HUES48 (cell line): Measurements from ENCODE around the gene TLL2.

Experiments used
- H3K27ac ChIP-seq: one replicate; pipeline ENCODE4 v1.7.0; 2013; ENCODE audit warnings: low read depth, low read length, inconsistent platforms
- H3K27me3 ChIP-seq: 2 replicates; pipeline ENCODE4 v1.6.1; 2013; ENCODE audit warnings: mild to moderate bottlenecking, low read length; ENCODE audit not compliant: control insufficient read depth, insufficient read depth
- H3K36me3 ChIP-seq: 2 replicates; pipeline ENCODE4 v1.6.1; 2013; ENCODE audit warnings: low read length; ENCODE audit not compliant: control insufficient read depth, insufficient read depth
- H3K4me1 ChIP-seq: 2 replicates; pipeline ENCODE4 v1.6.1; 2013; ENCODE audit warnings: mild to moderate bottlenecking, low read length; ENCODE audit not compliant: control insufficient read depth, insufficient read depth
- H3K4me3 ChIP-seq: 2 replicates; pipeline ENCODE4 v1.5.1; 2013; ENCODE audit warnings: mild to moderate bottlenecking, low read depth, low read length
- H3K9ac ChIP-seq: 2 replicates; pipeline ENCODE4 v1.6.1; 2013; ENCODE audit warnings: mild to moderate bottlenecking, low read depth, low read length, moderate library complexity
- H3K9me3 ChIP-seq: 2 replicates; pipeline ENCODE4 v1.6.1; 2013; ENCODE audit warnings: low read length; ENCODE audit not compliant: control insufficient read depth, insufficient read depth

The TLL2 gene

DNA sequence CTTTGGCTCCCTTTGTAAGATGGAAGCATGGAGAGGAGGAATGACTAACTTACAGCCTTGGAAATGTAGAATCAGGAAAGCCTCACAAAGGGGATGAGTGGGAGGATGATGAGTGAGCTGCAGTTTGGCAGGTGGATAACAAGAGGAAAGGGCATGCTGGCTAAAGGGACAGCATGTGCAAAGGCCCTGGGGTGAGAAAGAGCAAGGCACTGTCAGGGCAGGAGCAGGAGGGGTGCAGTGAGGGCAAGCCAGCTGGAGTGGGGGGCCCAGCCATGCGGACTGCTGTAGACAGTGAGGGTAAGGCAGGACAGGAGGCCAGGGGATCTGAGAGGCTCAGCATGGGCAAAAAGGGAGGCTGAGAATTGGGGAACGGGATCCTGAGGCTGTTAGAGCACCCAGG, 20.5 kb downstream of the TLL2 start:
- no peaks in the 10 kb centered on the region for H3K4me1 ChIP-seq
- H3K27ac ChIP-seq, result no peak overlapping the region
- H3K27me3 ChIP-seq, result no peaks in the 10 kb centered on the region
- H3K4me3 ChIP-seq, result no peak overlapping the region
- no peak overlapping the region for H3K9ac ChIP-seq
- H3K36me3 ChIP-seq, result no peaks in the 10 kb centered on the region
- no peaks in the 10 kb centered on the region for H3K9me3 ChIP-seq

- H3K4me1 ChIP-seq, result no peaks in the 10 kb centered on the region
- H3K27me3 ChIP-seq, result no peaks in the 10 kb centered on the region
- H3K9ac ChIP-seq, result no peak overlapping the region
- no peak overlapping the region for H3K27ac ChIP-seq
- H3K36me3 ChIP-seq, result no peaks in the 10 kb centered on the region
- H3K4me3 ChIP-seq, result no peak overlapping the region
- no peaks in the 10 kb centered on the region for H3K9me3 ChIP-seq
Measured at GRCh38 chr10:96491303-96491702, 22.4 kb downstream of the TLL2 start.

GRCh38 chr10:96488161-96488935, 25.4 kb downstream of the TLL2 start:
- Histone ChIP-seq H3K9me3 (no peaks in the 10 kb centered on the region), H3K9ac (no peak overlapping the region), H3K27me3 (no peaks in the 10 kb centered on the region), H3K4me3 (no peak overlapping the region), H3K27ac (no peak overlapping the region), H3K4me1 (no peaks in the 10 kb centered on the region), H3K36me3 (no peaks in the 10 kb centered on the region)

- H3K27me3 ChIP-seq, result no peaks in the 10 kb centered on the region
- no peak overlapping the region for H3K4me3 ChIP-seq
- no peaks in the 10 kb centered on the region for H3K4me1 ChIP-seq
- H3K9ac ChIP-seq, result no peak overlapping the region
- no peaks in the 10 kb centered on the region for H3K36me3 ChIP-seq
- H3K9me3 ChIP-seq, result no peaks in the 10 kb centered on the region
- H3K27ac ChIP-seq, result no peak overlapping the region
Measured at GRCh38 chr10:96482815-96483588, 30.7 kb downstream of the TLL2 start.

DNA sequence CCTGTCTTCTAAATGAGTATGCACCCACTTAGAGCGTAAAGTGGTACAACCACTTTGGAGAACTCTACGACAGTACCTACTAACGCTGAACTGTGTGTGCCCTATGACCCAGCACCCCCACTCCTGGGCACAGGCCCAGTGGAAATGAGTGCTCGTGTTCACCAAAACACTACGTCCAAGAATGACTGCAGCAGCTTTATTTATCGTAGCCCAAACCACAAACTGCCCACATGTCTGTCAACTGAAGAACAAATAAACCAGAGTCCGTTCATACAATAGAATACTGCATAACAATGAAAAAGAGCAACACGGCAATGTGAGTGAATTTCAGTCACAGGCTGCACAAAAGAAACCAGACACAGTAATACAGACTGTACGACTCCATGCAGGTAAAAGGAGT, 35.4 kb downstream of the TLL2 start:
- Histone ChIP-seq H3K27me3 (no peaks in the 10 kb centered on the region), H3K9me3 (no peaks in the 10 kb centered on the region), H3K27ac (no peak overlapping the region), H3K4me3 (no peak overlapping the region), H3K36me3 (no peaks in the 10 kb centered on the region), H3K4me1 (no peaks in the 10 kb centered on the region), H3K9ac (no peak overlapping the region)

- Histone ChIP-seq H3K9me3 (no peaks in the 10 kb centered on the region), H3K27ac (no peak overlapping the region), H3K9ac (no peak overlapping the region), H3K4me1 (no peaks in the 10 kb centered on the region), H3K27me3 (no peaks in the 10 kb centered on the region), H3K36me3 (no peaks in the 10 kb centered on the region), H3K4me3 (no peak overlapping the region)
Measured at GRCh38 chr10:96473866-96474265, 39.9 kb downstream of the TLL2 start.

DNA sequence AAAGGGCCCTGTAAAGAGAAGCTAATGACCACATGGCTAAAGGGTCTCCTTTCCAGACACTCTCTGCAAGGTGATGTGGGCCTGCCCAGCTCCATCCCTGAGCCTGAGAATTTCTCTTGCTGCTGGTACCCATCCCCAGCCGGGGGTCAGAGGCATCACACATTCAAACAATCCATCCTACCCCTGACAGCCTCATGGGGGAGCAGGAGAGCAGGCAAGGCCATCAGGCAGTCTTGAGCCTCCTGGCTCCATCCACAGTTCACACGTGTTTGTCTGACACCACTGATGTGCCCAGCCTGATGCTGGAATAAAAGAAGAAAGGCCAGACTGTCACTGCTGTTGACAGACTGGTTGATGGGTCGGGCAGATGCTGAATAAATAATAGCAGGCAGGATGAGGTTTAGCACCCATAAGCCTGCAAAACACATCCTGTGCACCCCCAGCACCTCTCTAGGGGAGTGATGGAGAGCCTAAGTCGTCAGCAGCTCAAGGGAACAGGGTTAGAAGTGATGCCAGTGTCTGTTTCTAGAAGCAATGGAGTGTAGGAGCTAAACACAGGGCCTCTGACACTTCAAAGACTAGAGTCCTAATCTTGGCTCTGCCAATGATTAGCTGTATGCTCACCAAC, 43.5 kb downstream of the TLL2 start:
- Histone ChIP-seq H3K27ac (no peak overlapping the region), H3K4me3 (no peak overlapping the region), H3K27me3 (no peaks in the 10 kb centered on the region), H3K9me3 (no peaks in the 10 kb centered on the region), H3K36me3 (no peaks in the 10 kb centered on the region), H3K9ac (no peak overlapping the region), H3K4me1 (no peaks in the 10 kb centered on the region)

DNA sequence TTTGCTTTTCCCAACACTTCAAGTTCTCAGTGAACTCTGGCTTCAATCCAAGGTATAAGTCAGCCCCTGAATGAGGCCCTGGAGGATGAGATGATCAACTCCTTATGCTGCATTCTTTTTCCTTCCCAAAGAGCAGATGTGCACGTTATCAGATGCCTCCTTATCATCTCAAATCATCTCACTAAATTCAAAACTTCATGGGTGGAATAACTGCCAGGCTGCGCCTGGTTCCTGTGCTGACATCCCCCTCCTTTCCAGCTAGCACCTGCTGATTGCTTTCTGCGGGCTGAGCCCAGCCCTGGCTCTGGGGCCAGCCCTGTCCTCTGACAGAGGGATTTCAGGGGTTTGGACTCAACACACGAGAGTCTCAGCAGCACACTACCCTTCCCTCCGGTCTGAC, 44.9 kb downstream of the TLL2 start:
- H3K9ac ChIP-seq, result no peak overlapping the region
- no peaks in the 10 kb centered on the region for H3K27me3 ChIP-seq
- H3K4me1 ChIP-seq, result no peaks in the 10 kb centered on the region
- H3K36me3 ChIP-seq, result no peaks in the 10 kb centered on the region
- no peak overlapping the region for H3K27ac ChIP-seq
- H3K4me3 ChIP-seq, result no peak overlapping the region
- H3K9me3 ChIP-seq, result no peaks in the 10 kb centered on the region

DNA sequence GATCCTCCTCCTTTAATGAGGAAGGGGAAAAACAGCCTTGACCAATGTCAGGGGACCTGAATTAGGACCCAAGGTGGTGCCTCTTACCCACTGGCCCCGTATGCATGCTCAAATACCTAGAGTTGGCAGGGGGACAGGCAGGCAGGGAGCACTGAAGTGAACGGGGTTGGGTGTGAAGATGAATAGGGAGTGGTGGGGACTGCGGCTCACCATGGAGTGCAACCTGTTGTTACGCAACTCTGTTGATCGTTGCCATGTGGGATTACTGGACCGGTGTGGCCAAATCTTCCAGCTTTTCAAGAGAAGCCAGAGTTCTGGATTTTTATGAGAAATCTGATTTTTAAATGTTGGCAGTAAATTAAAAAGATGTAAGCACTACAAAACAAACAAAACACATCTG, 48.1 kb downstream of the TLL2 start:
- Histone ChIP-seq H3K27me3 (no peaks in the 10 kb centered on the region), H3K36me3 (no peaks in the 10 kb centered on the region)

DNA sequence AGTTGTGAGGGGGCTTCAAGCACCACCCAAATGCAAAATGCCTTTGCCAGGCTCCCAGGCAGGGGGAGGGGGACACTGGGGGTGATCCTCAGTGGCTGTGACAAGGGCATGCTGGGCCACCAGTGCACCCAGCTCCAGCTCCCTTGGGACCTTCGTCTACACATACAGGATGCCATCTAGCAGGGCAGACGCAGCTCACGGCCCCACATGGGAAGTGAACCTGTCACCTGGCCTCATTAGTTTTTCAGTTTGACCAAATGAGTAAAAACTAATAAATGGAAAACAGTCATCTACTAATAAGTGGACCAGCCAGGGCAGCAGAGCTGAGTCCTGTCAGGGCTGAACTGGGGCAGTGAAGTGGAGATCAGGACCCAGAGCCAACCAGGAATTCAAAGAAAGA, 50.2 kb downstream of the TLL2 start:
- Histone ChIP-seq H3K9ac (no peak overlapping the region), H3K9me3 (no peaks in the 10 kb centered on the region), H3K4me1 (no peaks in the 10 kb centered on the region), H3K27ac (no peak overlapping the region), H3K36me3 (no peaks in the 10 kb centered on the region), H3K27me3 (no peaks in the 10 kb centered on the region), H3K4me3 (no peak overlapping the region)

More for the DNA sequence above, 48.1 kb downstream of the TLL2 start:
- Histone ChIP-seq H3K27ac (no peak overlapping the region), H3K4me3 (no peak overlapping the region), H3K9ac (no peak overlapping the region), H3K4me1 (no peaks in the 10 kb centered on the region), H3K9me3 (no peaks in the 10 kb centered on the region)

DNA sequence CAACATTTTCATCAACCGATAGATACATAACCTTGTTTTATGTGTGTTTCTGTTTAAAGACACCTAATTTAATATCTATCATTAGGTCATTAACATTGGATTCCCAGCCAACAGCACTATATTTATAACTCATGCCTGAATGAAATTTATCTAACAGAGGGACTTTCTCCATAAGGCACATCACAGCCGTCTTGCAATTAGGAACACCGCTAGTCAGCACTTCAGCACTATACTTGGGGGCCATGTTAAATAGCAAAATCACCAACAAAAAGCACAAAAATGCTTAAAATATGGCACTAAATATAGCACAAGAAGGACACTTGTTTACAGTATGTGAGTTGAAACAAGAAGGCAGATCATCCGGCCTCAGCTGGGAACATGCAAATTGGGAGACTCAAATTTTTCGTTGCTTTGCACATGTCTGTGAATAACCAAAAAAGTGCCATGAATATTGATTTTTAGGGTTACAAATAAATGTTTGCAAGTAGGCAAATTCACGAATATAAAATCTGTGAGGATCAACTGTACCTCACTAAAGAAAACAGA, 51.0 kb downstream of the TLL2 start:
- H3K27me3 ChIP-seq, result no peaks in the 10 kb centered on the region

More for the DNA sequence above, 51.0 kb downstream of the TLL2 start:
- H3K36me3 ChIP-seq, result no peaks in the 10 kb centered on the region
- no peak overlapping the region for H3K9ac ChIP-seq
- no peaks in the 10 kb centered on the region for H3K4me1 ChIP-seq
- H3K27ac ChIP-seq, result no peak overlapping the region
- H3K9me3 ChIP-seq, result no peaks in the 10 kb centered on the region
- H3K4me3 ChIP-seq, result no peak overlapping the region
